Measurements from ENCODE around the gene KDELR1.

- TF ChIP-seq CTCF (IDR thresholded peaks at IDR 0.05; ENCODE audit: extremely low read depth in 1 of 2, insufficient read depth in 1 of 2, low read depth in 1 of 2, low read length in 2 of 2) (no peak), JUN (IDR thresholded peaks at IDR 0.05; ENCODE audit: borderline replicate concordance, insufficient read depth, insufficient read length, low read depth) (no peak), POLR2A (IDR thresholded peaks at IDR 0.05; ENCODE audit: low read depth, low read length) (no peak)
These were observed 42.0 kb upstream of the KDELR1 start for GRCh38 chr19:48433337-48433736.
